Measurements from ENCODE around the gene CSRNP2.

DNA sequence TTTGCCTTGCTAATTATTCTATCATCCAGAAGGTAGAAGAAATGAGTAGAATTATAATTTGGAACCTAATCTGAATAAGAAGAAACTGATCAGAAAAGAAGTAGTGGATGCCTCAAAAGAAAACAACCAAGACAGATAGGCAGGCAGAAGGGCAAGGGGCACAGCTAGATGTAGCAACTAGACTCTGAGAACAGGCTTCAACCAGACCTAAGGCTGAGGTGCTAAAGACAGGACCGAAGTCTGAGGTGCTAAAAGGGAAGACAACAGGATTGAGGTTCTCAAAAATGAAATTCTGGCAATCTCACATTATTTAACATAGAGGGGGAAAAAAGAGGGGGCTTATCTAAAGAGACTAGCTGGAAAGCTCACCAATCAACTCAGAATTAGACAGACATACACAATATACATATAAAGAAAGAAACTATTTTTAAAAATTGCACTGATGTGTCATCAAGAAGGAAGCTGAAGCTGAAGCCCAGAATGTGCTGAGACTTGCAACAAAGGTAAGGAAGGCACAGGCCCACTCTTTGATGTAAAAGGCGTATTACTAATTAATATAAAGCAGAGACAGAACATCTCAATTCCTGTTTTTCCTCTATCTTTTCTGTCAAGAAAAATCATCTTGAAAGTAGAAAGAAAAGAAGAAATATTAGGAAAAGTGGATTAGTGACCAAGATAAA is 43.8 kb upstream of the CSRNP2 start:
- TF ChIP-seq, protein P1, sequence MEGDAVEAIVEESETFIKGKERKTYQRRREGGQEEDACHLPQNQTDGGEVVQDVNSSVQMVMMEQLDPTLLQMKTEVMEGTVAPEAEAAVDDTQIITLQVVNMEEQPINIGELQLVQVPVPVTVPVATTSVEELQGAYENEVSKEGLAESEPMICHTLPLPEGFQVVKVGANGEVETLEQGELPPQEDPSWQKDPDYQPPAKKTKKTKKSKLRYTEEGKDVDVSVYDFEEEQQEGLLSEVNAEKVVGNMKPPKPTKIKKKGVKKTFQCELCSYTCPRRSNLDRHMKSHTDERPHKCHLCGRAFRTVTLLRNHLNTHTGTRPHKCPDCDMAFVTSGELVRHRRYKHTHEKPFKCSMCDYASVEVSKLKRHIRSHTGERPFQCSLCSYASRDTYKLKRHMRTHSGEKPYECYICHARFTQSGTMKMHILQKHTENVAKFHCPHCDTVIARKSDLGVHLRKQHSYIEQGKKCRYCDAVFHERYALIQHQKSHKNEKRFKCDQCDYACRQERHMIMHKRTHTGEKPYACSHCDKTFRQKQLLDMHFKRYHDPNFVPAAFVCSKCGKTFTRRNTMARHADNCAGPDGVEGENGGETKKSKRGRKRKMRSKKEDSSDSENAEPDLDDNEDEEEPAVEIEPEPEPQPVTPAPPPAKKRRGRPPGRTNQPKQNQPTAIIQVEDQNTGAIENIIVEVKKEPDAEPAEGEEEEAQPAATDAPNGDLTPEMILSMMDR (IDR thresholded peaks at IDR 0.05) = no peak
- TF ChIP-seq POLR2A (IDR thresholded peaks at IDR 0.05) (no peak), EP300 (IDR thresholded peaks at IDR 0.05) (no peak)

Measured in tibial nerve (tissue), 4 donors.